GM12878 (cell line): ENCODE measurements around the gene PRIMPOL. TPM values are rescaled to one million over a fixed set of nuclear protein-coding genes. Genes with fewer than 3 reads are reported as not detected.

Source experiments
- ATAC-seq: fragments of 200-7000 bp; cut with Tn5 transposase; 3 replicates; pipeline ENCODE4 v1.9.1; 2020; ENCODE audit warnings: mild to moderate bottlenecking, moderate library complexity
- BruUV-seq: library from RNA; stranded (reverse); fragments of 400-500 nt; replicated peaks from 2 replicates; lab custom pipeline; 2021; lab: Mats Ljungman, UMichigan
- CTCF ChIA-PET: fragments of 300-600 bp; sonication (Branson Sonifier 250); formaldehyde crosslinking; extraction: SDS; loops from one replicate; lab custom pipeline; 2021; ENCODE audit warnings: inconsistent platforms; lab: Yijun Ruan, JAX
- POLR2A ChIA-PET: fragments of 350-600 bp; formaldehyde crosslinking; extraction: SDS; loops from one replicate; lab custom pipeline; 2021; ENCODE audit warnings: inconsistent platforms; lab: Charles Lee
- RAD21 ChIA-PET: fragments of 300-600 bp; sonication (Branson Sonifier 250); formaldehyde crosslinking; loops from one replicate; lab custom pipeline; 2023; ENCODE audit warnings: antibody characterized with exemption; ENCODE audit not compliant: unreplicated experiment; lab: Charles Lee
- SMC1A ChIA-PET: fragments of 300-600 bp; sonication (Branson Sonifier 250); formaldehyde crosslinking; loops from one replicate; lab custom pipeline; 2023; ENCODE audit not compliant: unreplicated experiment, uncharacterized antibody; lab: Charles Lee
- DNase-seq: peaks from one replicate; pipeline ENCODE4 v3.0.0-alpha.2; 2011; ENCODE audit warnings: low read depth, low spot score
- FAIRE-seq: peaks from 3 replicates; lab custom pipeline; 2011; peaks lifted over from hg19 to GRCh38; lab: Jason Lieb, UNC
- H2AFZ ChIP-seq: 2 replicates; pipeline ENCODE4 v1.6.0; 2011; ENCODE audit warnings: low read depth, low read length, control low read depth; ENCODE audit not compliant: control insufficient read depth
- H3K27ac ChIP-seq: 2 replicates; pipeline ENCODE4 v1.5.1; 2011; ENCODE audit warnings: control low read depth; ENCODE audit not compliant: control insufficient read depth, insufficient read depth
- H3K27me3 ChIP-seq, 2 experiments: replicated peaks in 1 of 2; 2 replicates each; pipeline versions ENCODE4 v1.6.0 to v1.6.1; 2011; ENCODE audit warnings: low read length in 1 of 2; ENCODE audit not compliant: control insufficient read depth in 2 of 2, insufficient read depth in 2 of 2
- H3K36me3 ChIP-seq, 2 experiments: 2 replicates each; pipeline ENCODE4 v1.5.1; 2011; ENCODE audit warnings: low read length in 1 of 2; ENCODE audit not compliant: control insufficient read depth in 2 of 2, insufficient read depth in 2 of 2
- H3K4me1 ChIP-seq: 2 replicates; pipeline ENCODE4 v1.6.1; 2011; ENCODE audit warnings: mild to moderate bottlenecking, low read length, moderate library complexity, mixed read lengths; ENCODE audit not compliant: control insufficient read depth, insufficient read depth
- H3K4me2 ChIP-seq: 2 replicates; pipeline ENCODE4 v1.6.0; 2011; ENCODE audit warnings: control low read depth; ENCODE audit not compliant: control insufficient read depth, insufficient read depth
- H3K4me3 ChIP-seq: fragments of 200-600 bp; sonication (generic); 2 replicates; pipeline ENCODE4 v1.5.1; 2016
- H3K79me2 ChIP-seq: 2 replicates; pipeline ENCODE4 v1.6.0; 2011; ENCODE audit warnings: low read length; ENCODE audit not compliant: control insufficient read depth, insufficient read depth
- H3K9ac ChIP-seq: 2 replicates; pipeline ENCODE4 v1.8.0; 2011; ENCODE audit warnings: low read length, control low read depth, mixed read lengths; ENCODE audit not compliant: control insufficient read depth, insufficient read depth
- H3K9me3 ChIP-seq: replicated peaks from 3 replicates; pipeline ENCODE4 v1.5.1; 2011; ENCODE audit warnings: mild to moderate bottlenecking, low read length; ENCODE audit not compliant: control insufficient read depth, insufficient read depth
- H4K20me1 ChIP-seq: 2 replicates; pipeline ENCODE4 v1.6.0; 2011; ENCODE audit not compliant: control insufficient read depth, insufficient read depth
- ATF7 ChIP-seq: fragments of 450-650 bp; IDR thresholded peaks from 2 replicates; pipeline ENCODE4 v1.6.1; 2016; ENCODE audit warnings: low read depth, mild to moderate bottlenecking
- BRCA1 ChIP-seq: IDR thresholded peaks from 2 replicates; pipeline ENCODE4 v1.6.1; 2011; ENCODE audit warnings: low read depth, low read length, improper control_type of control experiment
- CREM ChIP-seq: IDR thresholded peaks from 2 replicates; pipeline ENCODE4 v1.6.1; 2014; ENCODE audit warnings: antibody characterized with exemption, low read depth
- HCFC1 ChIP-seq: fragments of 150-350 bp; IDR thresholded peaks from 2 replicates; pipeline ENCODE4 v1.6.1; 2014; ENCODE audit warnings: low read length
- MTA3 ChIP-seq: IDR thresholded peaks from 2 replicates; pipeline ENCODE4 v1.6.1; 2012; ENCODE audit warnings: low read length, inconsistent platforms, borderline replicate concordance
- NFYB ChIP-seq: IDR thresholded peaks from 2 replicates; pipeline ENCODE4 v1.6.1; 2011; ENCODE audit warnings: low read depth, mild to moderate bottlenecking, low read length, improper control_type of control experiment, moderate library complexity; ENCODE audit not compliant: insufficient read depth
- NR2F1 ChIP-seq: fragments of 450-650 bp; conservative IDR thresholded peaks from 2 replicates; pipeline ENCODE4 v1.6.1; 2017; ENCODE audit warnings: mild to moderate bottlenecking
- PAX8 ChIP-seq: fragments of 450-650 bp; IDR thresholded peaks from 2 replicates; pipeline ENCODE4 v1.6.1; 2017; ENCODE audit warnings: mild to moderate bottlenecking, moderate library complexity
- ZNF217 ChIP-seq: fragments of 450-650 bp; IDR thresholded peaks from 2 replicates; pipeline ENCODE4 v1.6.1; 2017; ENCODE audit warnings: antibody characterized with exemption, mild to moderate bottlenecking
- WGBS: methylation state at CpG from one replicate; pipeline ENCODE4 v1.1.6; 2016; ENCODE audit warnings: low lambda C conversion rate; ENCODE audit not compliant: insufficient replicate concordance, insufficient coverage; ENCODE audit errors: missing lambda C conversion rate; 5-methylcytosine and 5-hydroxymethylcytosine counted together
- in situ Hi-C: fragments of 300-500 bp; cut with MboI; formaldehyde crosslinking; loops from 9 replicates; pipeline ENCODE4 v1.14.3; 2018; ENCODE audit warnings: mixed read lengths
- intact Hi-C: fragments of 100-400 bp; cut with micrococcal nuclease; formaldehyde crosslinking; loops from one replicate; pipeline ENCODE4 v1.14.2; 2022; ENCODE audit not compliant: unreplicated experiment
- polyA plus RNA-seq, 11 experiments: library from polyadenylated mRNA; depleted of rRNA in 4 of 11; unstranded in 6 of 11; stranded (reverse) in 5 of 11; fragments of >200 nt; fragmentation: Nextera tagmentation in 4 of 11; fragmentation: Illumina TruSeq in 1 of 11; extraction: Ambion mirVana in 4 of 11; extraction: Trizol in 1 of 11; gene quantifications; 1 replicate in 1 of 11; 2 replicates in 10 of 11; pipeline versions ENCODE4 v1.2.1 to v1.2.3, GENCODE V29; 2011 to 2016; ENCODE audit warnings: inconsistent platforms in 2 of 11, missing spikeins in 2 of 11, low read depth in 1 of 11
- total RNA-seq, 4 experiments: library from RNA; depleted of rRNA in 3 of 4; stranded (reverse); fragments of >200 nt in 3 of 4; fragmentation: Illumina TruSeq in 1 of 4; extraction: Trizol in 1 of 4; gene quantifications; 2 replicates each; pipeline versions ENCODE4 v1.2.1 to v1.2.3, GENCODE V29; 2013 to 2021
- TF ChIP-seq, protein P1 (sequence below): fragments of 450-650 bp; formaldehyde crosslinking; IDR thresholded peaks from 2 replicates; pipeline ENCODE4 v1.4.0; 2022; ENCODE audit warnings: mild to moderate bottlenecking, moderate library complexity
- TF ChIP-seq, protein P2 (sequence below): fragments of 450-650 bp; IDR thresholded peaks from 2 replicates; pipeline ENCODE4 v1.6.1; 2017; ENCODE audit warnings: mild to moderate bottlenecking, moderate library complexity

PRIMPOL gene
- total and polyA plus RNA-seq, 10 of the 15 experiments (the other 5 are each of a cell fraction or from before 2014, with no cell fraction given), result 10.6 to 23.7 (median 14.0) TPM

DNA sequence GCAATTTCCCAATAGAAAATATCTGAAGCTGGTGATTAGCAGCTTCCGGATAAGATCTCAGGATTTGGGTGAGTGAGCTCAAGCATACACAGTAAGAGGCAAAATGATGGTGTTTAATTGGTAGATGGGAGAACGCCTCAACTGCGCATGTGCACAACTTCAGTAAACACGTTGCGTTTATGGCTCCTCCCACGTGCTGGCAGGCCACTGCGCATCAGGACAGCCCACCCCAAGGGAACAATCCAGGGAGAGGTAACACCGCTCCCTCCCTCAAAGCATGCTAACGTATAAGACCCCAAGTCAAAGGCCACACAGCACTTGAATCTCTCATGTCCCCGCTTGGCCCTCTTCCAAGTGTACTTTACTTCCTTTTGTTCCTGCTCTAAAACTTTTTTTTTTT lies 94.7 kb downstream of the PRIMPOL start:
- Histone ChIP-seq H3K4me1 (no peaks in the 10 kb centered on the region), H3K79me2 (no peaks in the 10 kb centered on the region), H3K4me3 (no peak overlapping the region), H3K27ac (no peak overlapping the region), H3K27me3 (no peaks in the 10 kb centered on the region), H3K4me2 (no peak overlapping the region), H4K20me1 (no peaks in the 10 kb centered on the region), H3K36me3 (no peaks in the 10 kb centered on the region; a peak in 1 of 4 replicates), H2AFZ (no peak overlapping the region), H3K9ac (no peak overlapping the region), H3K9me3 (no peaks in the 10 kb centered on the region; the same call in 2 of the 3 replicates)
- FAIRE-seq, result no peak
- ChIA-PET POLR2A (interaction anchor here (0.5 kb wide), 1 partner anchor 933 kb away, joined by 3 read pairs; no protein-coding TSS in a partner anchor), RAD21 (interaction anchor here (1.4 kb wide), 1 partner anchor 479 kb away, joined by 5 read pairs; no protein-coding TSS in a partner anchor), SMC1A (interaction anchor here (2.2 kb wide), 1 partner anchor 352 kb away, joined by 7 read pairs; no protein-coding TSS in a partner anchor), CTCF (no interaction called here)
- no TSS peak for BruUV-seq
- 78% methylated on average over 10 of the region's 10 CpGs for WGBS
- in situ Hi-C loops (no loop called here), intact Hi-C loops (loop anchor here (2.0 to 10.0 kb wide), 2 partner anchors 261 to 391 kb away; no protein-coding TSS in a partner anchor)
- TF ChIP-seq NR2F1, result no peak
- no peak for TF ChIP-seq ATF7
- TF ChIP-seq NFYB, result no peak
- no peak for TF ChIP-seq ZNF217
- TF ChIP-seq, protein P1, sequence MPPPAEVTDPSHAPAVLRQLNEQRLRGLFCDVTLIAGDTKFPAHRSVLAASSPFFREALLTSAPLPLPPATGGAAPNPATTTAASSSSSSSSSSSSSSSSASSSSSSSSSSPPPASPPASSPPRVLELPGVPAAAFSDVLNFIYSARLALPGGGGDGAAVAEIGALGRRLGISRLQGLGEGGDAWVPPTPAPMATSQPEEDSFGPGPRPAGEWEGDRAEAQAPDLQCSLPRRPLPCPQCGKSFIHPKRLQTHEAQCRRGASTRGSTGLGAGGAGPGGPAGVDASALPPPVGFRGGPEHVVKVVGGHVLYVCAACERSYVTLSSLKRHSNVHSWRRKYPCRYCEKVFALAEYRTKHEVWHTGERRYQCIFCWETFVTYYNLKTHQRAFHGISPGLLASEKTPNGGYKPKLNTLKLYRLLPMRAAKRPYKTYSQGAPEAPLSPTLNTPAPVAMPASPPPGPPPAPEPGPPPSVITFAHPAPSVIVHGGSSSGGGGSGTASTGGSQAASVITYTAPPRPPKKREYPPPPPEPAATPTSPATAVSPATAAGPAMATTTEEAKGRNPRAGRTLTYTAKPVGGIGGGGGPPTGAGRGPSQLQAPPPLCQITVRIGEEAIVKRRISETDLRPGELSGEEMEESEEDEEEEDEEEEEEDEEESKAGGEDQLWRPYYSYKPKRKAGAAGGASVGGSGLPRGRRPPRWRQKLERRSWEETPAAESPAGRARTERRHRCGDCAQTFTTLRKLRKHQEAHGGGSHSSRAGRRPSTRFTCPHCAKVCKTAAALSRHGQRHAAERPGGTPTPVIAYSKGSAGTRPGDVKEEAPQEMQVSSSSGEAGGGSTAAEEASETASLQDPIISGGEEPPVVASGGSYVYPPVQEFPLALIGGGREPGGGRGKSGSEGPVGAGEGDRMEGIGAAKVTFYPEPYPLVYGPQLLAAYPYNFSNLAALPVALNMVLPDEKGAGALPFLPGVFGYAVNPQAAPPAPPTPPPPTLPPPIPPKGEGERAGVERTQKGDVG (CRISPR knock-in tag), result no peak
- TF ChIP-seq HCFC1, result no peak
- TF ChIP-seq PAX8, result no peak
- TF ChIP-seq MTA3, result no peak
- TF ChIP-seq, protein P2, sequence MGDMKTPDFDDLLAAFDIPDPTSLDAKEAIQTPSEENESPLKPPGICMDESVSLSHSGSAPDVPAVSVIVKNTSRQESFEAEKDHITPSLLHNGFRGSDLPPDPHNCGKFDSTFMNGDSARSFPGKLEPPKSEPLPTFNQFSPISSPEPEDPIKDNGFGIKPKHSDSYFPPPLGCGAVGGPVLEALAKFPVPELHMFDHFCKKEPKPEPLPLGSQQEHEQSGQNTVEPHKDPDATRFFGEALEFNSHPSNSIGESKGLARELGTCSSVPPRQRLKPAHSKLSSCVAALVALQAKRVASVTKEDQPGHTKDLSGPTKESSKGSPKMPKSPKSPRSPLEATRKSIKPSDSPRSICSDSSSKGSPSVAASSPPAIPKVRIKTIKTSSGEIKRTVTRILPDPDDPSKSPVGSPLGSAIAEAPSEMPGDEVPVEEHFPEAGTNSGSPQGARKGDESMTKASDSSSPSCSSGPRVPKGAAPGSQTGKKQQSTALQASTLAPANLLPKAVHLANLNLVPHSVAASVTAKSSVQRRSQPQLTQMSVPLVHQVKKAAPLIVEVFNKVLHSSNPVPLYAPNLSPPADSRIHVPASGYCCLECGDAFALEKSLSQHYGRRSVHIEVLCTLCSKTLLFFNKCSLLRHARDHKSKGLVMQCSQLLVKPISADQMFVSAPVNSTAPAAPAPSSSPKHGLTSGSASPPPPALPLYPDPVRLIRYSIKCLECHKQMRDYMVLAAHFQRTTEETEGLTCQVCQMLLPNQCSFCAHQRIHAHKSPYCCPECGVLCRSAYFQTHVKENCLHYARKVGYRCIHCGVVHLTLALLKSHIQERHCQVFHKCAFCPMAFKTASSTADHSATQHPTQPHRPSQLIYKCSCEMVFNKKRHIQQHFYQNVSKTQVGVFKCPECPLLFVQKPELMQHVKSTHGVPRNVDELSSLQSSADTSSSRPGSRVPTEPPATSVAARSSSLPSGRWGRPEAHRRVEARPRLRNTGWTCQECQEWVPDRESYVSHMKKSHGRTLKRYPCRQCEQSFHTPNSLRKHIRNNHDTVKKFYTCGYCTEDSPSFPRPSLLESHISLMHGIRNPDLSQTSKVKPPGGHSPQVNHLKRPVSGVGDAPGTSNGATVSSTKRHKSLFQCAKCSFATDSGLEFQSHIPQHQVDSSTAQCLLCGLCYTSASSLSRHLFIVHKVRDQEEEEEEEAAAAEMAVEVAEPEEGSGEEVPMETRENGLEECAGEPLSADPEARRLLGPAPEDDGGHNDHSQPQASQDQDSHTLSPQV, result no peak
- TF ChIP-seq CREM, result no peak
- TF ChIP-seq BRCA1, result no peak
- no peak for DNase-seq
- no peak for ATAC-seq
